ENCODE data around the gene VANGL2.

VANGL2 gene

GRCh38 chr1:160361814-160362167, 38.6 kb upstream of the VANGL2 start:
- no peaks in the 10 kb centered on the region for H3K9me3 ChIP-seq (ENCODE audit: control insufficient read depth, insufficient read depth, low read length)
- no peak for DNase-seq (ENCODE audit: low read depth, low spot score)
- H3K27ac ChIP-seq (ENCODE audit: low read length), result no peak overlapping the region
- H3K27me3 ChIP-seq (ENCODE audit: control insufficient read depth, insufficient read depth, low read length), result no peaks in the 10 kb centered on the region
- no peaks in the 10 kb centered on the region for H3K4me1 ChIP-seq (ENCODE audit: control insufficient read depth, insufficient read depth, low read length)
- no peak overlapping the region for H3K4me3 ChIP-seq (ENCODE audit: low read length)
- WGBS (ENCODE audit: insufficient coverage, insufficient read length), result no CpG with 5 or more reads among the region's 4 CpGs
- peaks cover 5% of the 10 kb centered on the region for H3K36me3 ChIP-seq (ENCODE audit: control insufficient read depth, insufficient read depth, low read length)

GRCh38 chr1:160362168-160362957, 38.0 kb upstream of the VANGL2 start:
- WGBS (ENCODE audit: insufficient coverage, insufficient read length), result no CpG with 5 or more reads among the region's 9 CpGs
- Histone ChIP-seq H3K4me3 (ENCODE audit: low read length) (no peak overlapping the region), H3K27me3 (ENCODE audit: control insufficient read depth, insufficient read depth, low read length) (no peaks in the 10 kb centered on the region), H3K4me1 (ENCODE audit: control insufficient read depth, insufficient read depth, low read length) (no peaks in the 10 kb centered on the region), H3K36me3 (ENCODE audit: control insufficient read depth, insufficient read depth, low read length) (peaks cover 5% of the 10 kb centered on the region), H3K9me3 (ENCODE audit: control insufficient read depth, insufficient read depth, low read length) (no peaks in the 10 kb centered on the region), H3K27ac (ENCODE audit: low read length) (no peak overlapping the region)
- DNase-seq (ENCODE audit: low read depth, low spot score), result no peak

GRCh38 chr1:160363010-160363409, 37.4 kb upstream of the VANGL2 start:
- H3K4me1 ChIP-seq (ENCODE audit: control insufficient read depth, insufficient read depth, low read length), result no peaks in the 10 kb centered on the region
- H3K36me3 ChIP-seq (ENCODE audit: control insufficient read depth, insufficient read depth, low read length), result peaks cover 5% of the 10 kb centered on the region
- H3K4me3 ChIP-seq (ENCODE audit: low read length), result no peak overlapping the region
- no peak overlapping the region for H3K27ac ChIP-seq (ENCODE audit: low read length)
- no peaks in the 10 kb centered on the region for H3K9me3 ChIP-seq (ENCODE audit: control insufficient read depth, insufficient read depth, low read length)
- no peaks in the 10 kb centered on the region for H3K27me3 ChIP-seq (ENCODE audit: control insufficient read depth, insufficient read depth, low read length)
- DNase-seq (ENCODE audit: low read depth, low spot score), result no peak
- WGBS (ENCODE audit: insufficient coverage, insufficient read length), result no CpG with 5 or more reads among the region's 5 CpGs

GRCh38 chr1:160363951-160364735, 36.2 kb upstream of the VANGL2 start:
- Histone ChIP-seq H3K4me1 (ENCODE audit: control insufficient read depth, insufficient read depth, low read length) (no peaks in the 10 kb centered on the region), H3K4me3 (ENCODE audit: low read length) (no peak overlapping the region), H3K9me3 (ENCODE audit: control insufficient read depth, insufficient read depth, low read length) (no peaks in the 10 kb centered on the region), H3K36me3 (ENCODE audit: control insufficient read depth, insufficient read depth, low read length) (peaks cover 3% of the 10 kb centered on the region; the same call in 1 of the 2 replicates), H3K27me3 (ENCODE audit: control insufficient read depth, insufficient read depth, low read length) (no peaks in the 10 kb centered on the region), H3K27ac (ENCODE audit: low read length) (no peak overlapping the region)
- no peak for DNase-seq (ENCODE audit: low read depth, low spot score)
- WGBS (ENCODE audit: insufficient coverage, insufficient read length), result no CpG with 5 or more reads among the region's 12 CpGs

GRCh38 chr1:160365325-160365724, 35.0 kb upstream of the VANGL2 start:
- Histone ChIP-seq H3K9me3 (ENCODE audit: control insufficient read depth, insufficient read depth, low read length) (no peaks in the 10 kb centered on the region), H3K27me3 (ENCODE audit: control insufficient read depth, insufficient read depth, low read length) (no peaks in the 10 kb centered on the region), H3K27ac (ENCODE audit: low read length) (no peak overlapping the region), H3K4me1 (ENCODE audit: control insufficient read depth, insufficient read depth, low read length) (no peaks in the 10 kb centered on the region), H3K36me3 (ENCODE audit: control insufficient read depth, insufficient read depth, low read length) (peaks cover 3% of the 10 kb centered on the region; the same call in 1 of the 2 replicates), H3K4me3 (ENCODE audit: low read length) (no peak overlapping the region)
- DNase-seq (ENCODE audit: low read depth, low spot score), result no peak
- WGBS (ENCODE audit: insufficient coverage, insufficient read length), result no CpG with 5 or more reads among the region's 1 CpG

- Histone ChIP-seq H3K27me3 (ENCODE audit: control insufficient read depth, insufficient read depth, low read length) (no peaks in the 10 kb centered on the region), H3K36me3 (ENCODE audit: control insufficient read depth, insufficient read depth, low read length) (no peaks in the 10 kb centered on the region), H3K4me3 (ENCODE audit: low read length) (no peak within 1 kb of the TSS), H3K27ac (ENCODE audit: low read length) (no peak within 1 kb of the TSS), H3K4me1 (ENCODE audit: control insufficient read depth, insufficient read depth, low read length) (no peaks in the 10 kb centered on the region; the same call in 1 of the 2 replicates), H3K9me3 (ENCODE audit: control insufficient read depth, insufficient read depth, low read length) (no peaks in the 10 kb centered on the region)
- no peak for DNase-seq (ENCODE audit: low read depth, low spot score)
- whole genome bisulfite sequencing (ENCODE audit: insufficient coverage, insufficient read length), result no CpG with 5 or more reads among the region's 15 CpGs
Measured at GRCh38 chr1:160366731-160367515, 33.4 kb upstream of the VANGL2 start, which contains the start of gene NHLH1. Gene NHLH1 (plus strand): TSS chr1:160367071. CDS start chr1:160370732, 3,661 bp downstream.

- Histone ChIP-seq H3K27ac (ENCODE audit: low read length) (no peak overlapping the region), H3K36me3 (ENCODE audit: control insufficient read depth, insufficient read depth, low read length) (no peaks in the 10 kb centered on the region), H3K4me3 (ENCODE audit: low read length) (no peak overlapping the region), H3K4me1 (ENCODE audit: control insufficient read depth, insufficient read depth, low read length) (no peaks in the 10 kb centered on the region; the same call in 1 of the 2 replicates), H3K27me3 (ENCODE audit: control insufficient read depth, insufficient read depth, low read length) (no peaks in the 10 kb centered on the region), H3K9me3 (ENCODE audit: control insufficient read depth, insufficient read depth, low read length) (no peaks in the 10 kb centered on the region)
- WGBS (ENCODE audit: insufficient coverage, insufficient read length), result no CpG with 5 or more reads among the region's 4 CpGs
- no peak for DNase-seq (ENCODE audit: low read depth, low spot score)
Measured at GRCh38 chr1:160367516-160367900, 32.9 kb upstream of the VANGL2 start.

GRCh38 chr1:160367934-160368923, 32.1 kb upstream of the VANGL2 start:
- no peaks in the 10 kb centered on the region for H3K27me3 ChIP-seq (ENCODE audit: control insufficient read depth, insufficient read depth, low read length)
- H3K4me3 ChIP-seq (ENCODE audit: low read length), result no peak overlapping the region
- no CpG with 5 or more reads among the region's 4 CpGs for WGBS (ENCODE audit: insufficient coverage, insufficient read length)
- no peaks in the 10 kb centered on the region for H3K9me3 ChIP-seq (ENCODE audit: control insufficient read depth, insufficient read depth, low read length)
- no peaks in the 10 kb centered on the region for H3K36me3 ChIP-seq (ENCODE audit: control insufficient read depth, insufficient read depth, low read length)
- no peaks in the 10 kb centered on the region; the same call in 1 of the 2 replicates for H3K4me1 ChIP-seq (ENCODE audit: control insufficient read depth, insufficient read depth, low read length)
- H3K27ac ChIP-seq (ENCODE audit: low read length), result no peak overlapping the region
- no peak for DNase-seq (ENCODE audit: low read depth, low spot score)

- DNase-seq (ENCODE audit: low read depth, low spot score), result no peak
- H3K36me3 ChIP-seq (ENCODE audit: control insufficient read depth, insufficient read depth, low read length), result no peaks in the 10 kb centered on the region
- H3K27ac ChIP-seq (ENCODE audit: low read length), result no peak overlapping the region
- no peaks in the 10 kb centered on the region for H3K9me3 ChIP-seq (ENCODE audit: control insufficient read depth, insufficient read depth, low read length)
- whole genome bisulfite sequencing (ENCODE audit: insufficient coverage, insufficient read length), result no CpG with 5 or more reads among the region's 1 CpG
- H3K4me1 ChIP-seq (ENCODE audit: control insufficient read depth, insufficient read depth, low read length), result no peaks in the 10 kb centered on the region; the same call in 1 of the 2 replicates
- H3K4me3 ChIP-seq (ENCODE audit: low read length), result no peak overlapping the region
- H3K27me3 ChIP-seq (ENCODE audit: control insufficient read depth, insufficient read depth, low read length), result no peaks in the 10 kb centered on the region
Measured at GRCh38 chr1:160369087-160369486, 31.3 kb upstream of the VANGL2 start.

Measured in iPS DF 6.9 (cell line).